Thyroid gland (tissue), 4 donors: Measurements from ENCODE around the gene DELE1.

Experiments
- CTCF ChIP-seq, 6 experiments: fragments of 200-600 bp in 3 of 6; fragments of 450-650 bp in 3 of 6; sonication (generic) in 3 of 6; IDR thresholded peaks; one replicate each; pipeline ENCODE4 v1.5.1; 2016 to 2019; ENCODE audit warnings: antibody characterized with exemption in 6 of 6, mild to moderate bottlenecking in 2 of 6, inconsistent platforms in 1 of 6, moderate library complexity in 1 of 6
- POLR2A ChIP-seq, 2 donors: fragments of 450-650 bp; IDR thresholded peaks; one replicate each; pipeline ENCODE4 v1.6.1; 2017; ENCODE audit warnings: antibody characterized with exemption in 2 of 2, mild to moderate bottlenecking in 2 of 2, moderate library complexity in 1 of 2

- TF ChIP-seq CTCF (IDR thresholded peaks at IDR 0.05), result no peak
- TF ChIP-seq POLR2A (IDR thresholded peaks at IDR 0.05), result no peak
These were observed 25.8 kb downstream of the DELE1 start for GRCh38 chr5:141949511-141949910.
